Measurements from ENCODE around the gene DNPH1.

DNA sequence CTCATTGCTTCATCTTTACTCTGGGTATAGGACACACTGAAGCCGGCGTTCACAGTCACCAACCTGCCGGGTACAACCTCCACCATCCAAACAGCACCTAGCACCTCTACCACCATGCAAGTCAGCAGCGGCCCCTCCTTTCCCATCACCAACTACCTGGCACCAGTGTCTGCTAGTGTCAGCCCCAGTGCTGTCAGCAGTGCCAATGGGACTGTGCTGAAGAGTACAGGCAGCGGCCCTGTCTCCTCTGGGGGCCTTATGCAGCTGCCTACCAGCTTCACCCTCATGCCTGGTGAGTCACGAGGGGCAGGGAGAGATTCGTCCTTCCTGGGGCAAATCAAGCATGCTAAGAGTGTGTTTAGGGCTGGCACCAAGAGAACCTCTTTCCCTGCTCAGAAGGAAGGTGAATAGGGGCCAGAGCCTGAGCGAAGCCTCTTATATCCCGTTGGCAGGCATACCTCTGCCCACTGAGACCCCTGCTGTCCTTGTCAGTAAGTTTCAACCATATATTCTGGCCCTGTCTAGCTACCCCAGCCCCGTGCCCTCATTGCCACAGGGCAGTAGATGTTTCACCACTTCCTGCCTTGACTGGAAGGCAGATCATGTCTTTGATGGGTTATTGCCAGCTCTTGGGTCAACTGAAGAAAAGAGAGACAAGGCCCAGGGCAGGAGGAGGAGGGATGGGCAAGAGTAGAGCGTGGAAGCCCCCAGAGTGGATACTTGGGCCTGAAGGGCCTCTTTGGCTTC, 53.4 kb downstream of the DNPH1 start:
- TF ChIP-seq HNRNPLL (IDR thresholded peaks at IDR 0.05; ENCODE audit: low read depth, low read length, poor library complexity, severe bottlenecking), result no peak
- TF ChIP-seq, protein P1, sequence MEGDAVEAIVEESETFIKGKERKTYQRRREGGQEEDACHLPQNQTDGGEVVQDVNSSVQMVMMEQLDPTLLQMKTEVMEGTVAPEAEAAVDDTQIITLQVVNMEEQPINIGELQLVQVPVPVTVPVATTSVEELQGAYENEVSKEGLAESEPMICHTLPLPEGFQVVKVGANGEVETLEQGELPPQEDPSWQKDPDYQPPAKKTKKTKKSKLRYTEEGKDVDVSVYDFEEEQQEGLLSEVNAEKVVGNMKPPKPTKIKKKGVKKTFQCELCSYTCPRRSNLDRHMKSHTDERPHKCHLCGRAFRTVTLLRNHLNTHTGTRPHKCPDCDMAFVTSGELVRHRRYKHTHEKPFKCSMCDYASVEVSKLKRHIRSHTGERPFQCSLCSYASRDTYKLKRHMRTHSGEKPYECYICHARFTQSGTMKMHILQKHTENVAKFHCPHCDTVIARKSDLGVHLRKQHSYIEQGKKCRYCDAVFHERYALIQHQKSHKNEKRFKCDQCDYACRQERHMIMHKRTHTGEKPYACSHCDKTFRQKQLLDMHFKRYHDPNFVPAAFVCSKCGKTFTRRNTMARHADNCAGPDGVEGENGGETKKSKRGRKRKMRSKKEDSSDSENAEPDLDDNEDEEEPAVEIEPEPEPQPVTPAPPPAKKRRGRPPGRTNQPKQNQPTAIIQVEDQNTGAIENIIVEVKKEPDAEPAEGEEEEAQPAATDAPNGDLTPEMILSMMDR (IDR thresholded peaks at IDR 0.05 in 2 of 3, conservative IDR thresholded peaks at IDR 0.05 in 1 of 3; ENCODE audit: insufficient read depth in 2 of 3, low read depth in 1 of 3, low read length in 3 of 3), result no peak
- no peak for TF ChIP-seq ZNF644 (tag; IDR thresholded peaks at IDR 0.05; ENCODE audit: low read depth)
- TF ChIP-seq CHD4 (IDR thresholded peaks at IDR 0.05; ENCODE audit: insufficient read depth, insufficient replicate concordance, low read depth, low read length, poor library complexity, severe bottlenecking), result no peak
